ENCODE results near the gene RNF151. TPM values are rescaled to one million over a fixed set of nuclear protein-coding genes. Genes with fewer than 3 reads are reported as not detected.
A peak's percentile ranks its signal among the peaks of the same experiment; 100 is the strongest.

The RNF151 gene
- polyA plus RNA-seq, 2 of the 4 experiments (the other 2 are of a cell fraction): not detected

GRCh38 chr16:1983544-1984346 is 17.1 kb downstream of the RNF151 start, which contains the start of gene GFER (continued):
- TF ChIP-seq MAZ (IDR thresholded peaks at IDR 0.05; ENCODE audit: borderline replicate concordance, low read depth, low read length) (peak; percentile 46; the same call in 1 of the 2 replicates), HEYL (CRISPR knock-in tag; IDR thresholded peaks at IDR 0.05) (no peak), FOSL2 (IDR thresholded peaks at IDR 0.05) (no peak), FOSL2 (CRISPR knock-in tag; IDR thresholded peaks at IDR 0.05) (peak; percentile 18; the same call in 1 of the 2 replicates), POLR2AphosphoS2 (conservative IDR thresholded peaks at IDR 0.05; ENCODE audit: low read length) (no peak), KDM1A (IDR thresholded peaks at IDR 0.05; ENCODE audit: low read depth) (no peak), HOXB13 (CRISPR knock-in tag; IDR thresholded peaks at IDR 0.05; ENCODE audit: low read depth) (peak; percentile 66; the same call in 1 of the 2 replicates), EHF (CRISPR knock-in tag; IDR thresholded peaks at IDR 0.05) (peak; percentile 72; the same call in 1 of the 2 replicates), BCL3 (IDR thresholded peaks at IDR 0.05) (peak; percentile 81; the same call in 1 of the 3 replicates), ELK1 (IDR thresholded peaks at IDR 0.05; ENCODE audit: low read depth, low read length) (no peak), ZNF302 (CRISPR knock-in tag; IDR thresholded peaks at IDR 0.05) (no peak), MYC (IDR thresholded peaks at IDR 0.05; ENCODE audit: borderline replicate concordance, low read length) (peak; percentile 42; the same call in 1 of the 2 replicates), SREBF2 (IDR thresholded peaks at IDR 0.05) (no peak), GATA3 (IDR thresholded peaks at IDR 0.05; ENCODE audit: borderline replicate concordance) (0 out of 2 replicates have a peak, but pooled peaks have one; percentile 6), REST (IDR thresholded peaks at IDR 0.05) (no peak), CBX8 (IDR thresholded peaks at IDR 0.05) (no peak), RARB (CRISPR knock-in tag; IDR thresholded peaks at IDR 0.05) (no peak), NR3C1 (IDR thresholded peaks at IDR 0.05) (no peak), POLR2A (IDR thresholded peaks at IDR 0.05; ENCODE audit: low read length) (peak; percentile 85), FOXS1 (CRISPR knock-in tag; IDR thresholded peaks at IDR 0.05) (no peak), CHD4 (IDR thresholded peaks at IDR 0.05; ENCODE audit: borderline replicate concordance) (no peak), ESRRA (IDR thresholded peaks at IDR 0.05; ENCODE audit: borderline replicate concordance, low read length) (no peak), SMC3 (IDR thresholded peaks at IDR 0.05) (peak; percentile 45), CEBPB (IDR thresholded peaks at IDR 0.05) (no peak; a peak in 1 of 4 replicates), PHF8 (IDR thresholded peaks at IDR 0.05; ENCODE audit: borderline replicate concordance, low read depth) (peak; percentile 30), ZC3H11A (IDR thresholded peaks at IDR 0.05) (no peak), HOXB5 (CRISPR knock-in tag; IDR thresholded peaks at IDR 0.05) (peak; percentile 90)

Data from A549 (cell line).